Mesothelial cell of epicardium (in vitro differentiated cells): Measurements from ENCODE around the gene PPA2. TPM values are rescaled to one million over a fixed set of nuclear protein-coding genes. Genes with fewer than 3 reads are reported as not detected.

Source experiments
- DNase-seq, 2 experiments: peaks; one replicate each; pipeline ENCODE4 v3.0.0; 2021; ENCODE audit warnings: low spot score in 2 of 2; ENCODE audit not compliant: unreplicated experiment in 2 of 2
- H3K27ac Mint-ChIP-seq: 2 replicates; pipeline ENCODE4 v1.8.0; 2021; ENCODE audit warnings: mixed read lengths
- H3K27me3 Mint-ChIP-seq: 2 replicates; pipeline ENCODE4 v1.8.0; 2021; ENCODE audit warnings: low read depth, mixed read lengths
- H3K36me3 Mint-ChIP-seq: 2 replicates; pipeline ENCODE4 v1.8.0; 2021; ENCODE audit warnings: mixed read lengths
- H3K4me1 Mint-ChIP-seq: 2 replicates; pipeline ENCODE4 v1.8.0; 2021; ENCODE audit warnings: mixed read lengths
- H3K4me3 Mint-ChIP-seq: 2 replicates; pipeline ENCODE4 v1.8.0; 2021; ENCODE audit warnings: mild to moderate bottlenecking, moderate library complexity, mixed read lengths
- H3K9me3 Mint-ChIP-seq: 2 replicates; pipeline ENCODE4 v1.8.0; 2021; ENCODE audit warnings: mixed read lengths
- CTCF ChIP-seq: fragments of 200-600 bp; sonication (generic); IDR thresholded peaks from one replicate; pipeline ENCODE4 v1.5.0; 2021; ENCODE audit warnings: antibody characterized with exemption; ENCODE audit not compliant: unreplicated experiment
- total RNA-seq: library from RNA; stranded (reverse); gene quantifications from 3 replicates; pipeline ENCODE4 v1.2.1, GENCODE V29; 2021

Gene PPA2
- total RNA-seq, 1 donor from 2014 or later = 91.2 TPM

- H3K9me3 Mint-ChIP-seq = no peaks in the 10 kb centered on the region
- H3K27me3 Mint-ChIP-seq = no peaks in the 10 kb centered on the region
- H3K27ac Mint-ChIP-seq = no peak overlapping the region
- no peak overlapping the region for H3K4me3 Mint-ChIP-seq
- no peak for TF ChIP-seq CTCF
- peaks cover 38% of the 10 kb centered on the region for H3K36me3 Mint-ChIP-seq
- DNase-seq = no peak
- peaks cover 2% of the 10 kb centered on the region for H3K4me1 Mint-ChIP-seq
These were observed 86.4 kb downstream of the PPA2 start for GRCh38 chr4:105387466-105387865.

GRCh38 chr4:105386012-105386411, 87.8 kb downstream of the PPA2 start:
- no peak overlapping the region for H3K4me3 Mint-ChIP-seq
- no peaks in the 10 kb centered on the region for H3K9me3 Mint-ChIP-seq
- DNase-seq = no peak
- peaks cover 39% of the 10 kb centered on the region for H3K36me3 Mint-ChIP-seq
- H3K27ac Mint-ChIP-seq = no peak overlapping the region
- no peaks in the 10 kb centered on the region for H3K27me3 Mint-ChIP-seq
- TF ChIP-seq CTCF = no peak
- H3K4me1 Mint-ChIP-seq = peaks cover 2% of the 10 kb centered on the region

- TF ChIP-seq CTCF = no peak
- H3K4me1 Mint-ChIP-seq = no peaks in the 10 kb centered on the region
- no peak overlapping the region for H3K27ac Mint-ChIP-seq
- no peak overlapping the region for H3K4me3 Mint-ChIP-seq
- H3K27me3 Mint-ChIP-seq = no peaks in the 10 kb centered on the region
- no peak for DNase-seq
- no peaks in the 10 kb centered on the region for H3K9me3 Mint-ChIP-seq
- peaks cover 15% of the 10 kb centered on the region for H3K36me3 Mint-ChIP-seq
These were observed 99.8 kb downstream of the PPA2 start for GRCh38 chr4:105374071-105374470.

GRCh38 chr4:105373324-105373723, 100.5 kb downstream of the PPA2 start:
- H3K36me3 Mint-ChIP-seq = peaks cover 20% of the 10 kb centered on the region
- peaks cover 4% of the 10 kb centered on the region for H3K9me3 Mint-ChIP-seq
- H3K4me1 Mint-ChIP-seq = no peaks in the 10 kb centered on the region
- H3K4me3 Mint-ChIP-seq = no peak overlapping the region
- no peak overlapping the region for H3K27ac Mint-ChIP-seq
- TF ChIP-seq CTCF = no peak
- no peaks in the 10 kb centered on the region for H3K27me3 Mint-ChIP-seq
- DNase-seq = no peak

GRCh38 chr4:105369988-105370387, 103.9 kb downstream of the PPA2 start:
- peaks cover 44% of the 10 kb centered on the region for H3K36me3 Mint-ChIP-seq
- no peaks in the 10 kb centered on the region for H3K27me3 Mint-ChIP-seq
- DNase-seq = no peak
- no peaks in the 10 kb centered on the region for H3K4me1 Mint-ChIP-seq
- no peak overlapping the region for H3K4me3 Mint-ChIP-seq
- H3K9me3 Mint-ChIP-seq = peaks cover 33% of the 10 kb centered on the region
- TF ChIP-seq CTCF = no peak
- no peak overlapping the region for H3K27ac Mint-ChIP-seq

GRCh38 chr4:105361053-105361452, 112.8 kb downstream of the PPA2 start:
- Mint-ChIP-seq H3K4me1 (peaks cover 7% of the 10 kb centered on the region), H3K27me3 (no peaks in the 10 kb centered on the region), H3K27ac (no peak overlapping the region), H3K4me3 (no peak overlapping the region), H3K9me3 (peaks cover 15% of the 10 kb centered on the region), H3K36me3 (peaks cover 35% of the 10 kb centered on the region)
- no peak for DNase-seq
- TF ChIP-seq CTCF = no peak
